SK-N-SH (cell line): ENCODE data around the gene BBS2.

Experiments used
- JUND ChIP-seq: IDR thresholded peaks from 2 replicates; pipeline ENCODE4 v1.4.0; 2012
- TF ChIP-seq, protein P1 (sequence below): fragments of 200-600 bp; sonication (generic); IDR thresholded peaks from 2 replicates; pipeline ENCODE4 v1.6.1; 2017; ENCODE audit warnings: antibody characterized with exemption, mild to moderate bottlenecking, moderate library complexity

DNA sequence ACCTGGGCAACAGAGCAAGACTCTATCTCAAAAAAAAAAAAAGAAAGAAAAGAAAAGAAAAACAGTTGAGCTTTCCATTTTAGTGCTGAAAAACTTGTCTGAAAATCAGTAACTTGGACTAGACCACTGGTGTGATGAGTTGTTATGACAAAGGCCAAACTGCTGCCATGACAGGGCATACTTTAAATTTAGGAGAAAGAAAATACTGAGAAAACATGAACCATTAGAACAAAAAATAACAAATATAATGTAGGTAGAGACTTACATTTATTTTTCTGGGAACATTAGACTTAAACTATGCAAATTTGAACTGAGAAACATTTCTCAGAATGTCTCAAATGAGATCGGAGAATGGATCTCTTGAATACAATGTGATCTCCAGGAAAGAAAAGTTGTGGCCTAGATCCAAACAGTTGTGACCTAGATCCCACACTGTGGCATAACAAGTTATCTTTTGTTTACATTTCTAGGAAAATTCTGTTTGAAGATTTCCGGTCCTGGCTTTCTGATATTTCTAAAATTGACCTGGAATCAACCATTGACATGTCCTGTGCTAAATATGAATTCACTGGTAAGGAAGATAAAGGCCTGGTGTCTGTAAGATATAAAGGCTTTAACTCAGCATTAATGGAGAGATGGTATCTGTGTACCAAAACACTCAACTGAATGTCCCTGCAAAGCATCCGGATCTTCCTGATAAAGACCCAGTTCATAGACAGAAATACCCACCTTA lies 57.6 kb downstream of the BBS2 start:
- TF ChIP-seq, protein P1, sequence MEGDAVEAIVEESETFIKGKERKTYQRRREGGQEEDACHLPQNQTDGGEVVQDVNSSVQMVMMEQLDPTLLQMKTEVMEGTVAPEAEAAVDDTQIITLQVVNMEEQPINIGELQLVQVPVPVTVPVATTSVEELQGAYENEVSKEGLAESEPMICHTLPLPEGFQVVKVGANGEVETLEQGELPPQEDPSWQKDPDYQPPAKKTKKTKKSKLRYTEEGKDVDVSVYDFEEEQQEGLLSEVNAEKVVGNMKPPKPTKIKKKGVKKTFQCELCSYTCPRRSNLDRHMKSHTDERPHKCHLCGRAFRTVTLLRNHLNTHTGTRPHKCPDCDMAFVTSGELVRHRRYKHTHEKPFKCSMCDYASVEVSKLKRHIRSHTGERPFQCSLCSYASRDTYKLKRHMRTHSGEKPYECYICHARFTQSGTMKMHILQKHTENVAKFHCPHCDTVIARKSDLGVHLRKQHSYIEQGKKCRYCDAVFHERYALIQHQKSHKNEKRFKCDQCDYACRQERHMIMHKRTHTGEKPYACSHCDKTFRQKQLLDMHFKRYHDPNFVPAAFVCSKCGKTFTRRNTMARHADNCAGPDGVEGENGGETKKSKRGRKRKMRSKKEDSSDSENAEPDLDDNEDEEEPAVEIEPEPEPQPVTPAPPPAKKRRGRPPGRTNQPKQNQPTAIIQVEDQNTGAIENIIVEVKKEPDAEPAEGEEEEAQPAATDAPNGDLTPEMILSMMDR = no peak
- no peak for TF ChIP-seq JUND
